ENCODE measurements around the gene MCHR1. TPM values are rescaled to one million over a fixed set of nuclear protein-coding genes. Genes with fewer than 3 reads are reported as not detected.

Gene MCHR1
- polyA plus RNA-seq, 1 donor from 2014 or later: 2.6 TPM

GRCh38 chr22:40701274-40701673, 22.0 kb downstream of the MCHR1 start:
- H3K4me2 ChIP-seq (ENCODE audit: low read length): no peak overlapping the region
- H3K9me3 ChIP-seq (ENCODE audit: low read length): no peaks in the 10 kb centered on the region
- no peaks in the 10 kb centered on the region for H3K9me2 ChIP-seq (ENCODE audit: insufficient read depth, low read length)
- peaks cover 17% of the 10 kb centered on the region for H3K27me3 ChIP-seq (ENCODE audit: insufficient read depth, low read depth, low read length)
- no peak overlapping the region for H2AFZ ChIP-seq (ENCODE audit: low read depth, low read length)
- H3F3A ChIP-seq (ENCODE audit: insufficient read depth, low read length, poor library complexity, severe bottlenecking): no peaks in the 10 kb centered on the region
- no peaks in the 10 kb centered on the region for H3K79me2 ChIP-seq (replicated peaks; ENCODE audit: insufficient read depth, low read length)
- no peak overlapping the region for H3K27ac ChIP-seq (ENCODE audit: low read length)
- H3K4me3 ChIP-seq (ENCODE audit: low read length): no peak overlapping the region
- H4K20me1 ChIP-seq (ENCODE audit: insufficient read depth): no peaks in the 10 kb centered on the region
- TF ChIP-seq SMC3 (conservative IDR thresholded peaks at IDR 0.05; ENCODE audit: poor library complexity) (no peak), REST (IDR thresholded peaks at IDR 0.05; ENCODE audit: borderline replicate concordance) (no peak)
- H3K9ac ChIP-seq (ENCODE audit: low read length): no peak overlapping the region
- H3K36me3 ChIP-seq (ENCODE audit: insufficient read depth, low read length): no peaks in the 10 kb centered on the region

- Histone ChIP-seq H3K4me2 (ENCODE audit: low read length) (no peak overlapping the region), H3K79me2 (replicated peaks; ENCODE audit: insufficient read depth, low read length) (no peaks in the 10 kb centered on the region), H2AFZ (ENCODE audit: low read depth, low read length) (no peak overlapping the region), H3K4me3 (ENCODE audit: low read length) (no peak overlapping the region), H3K27me3 (ENCODE audit: insufficient read depth, low read depth, low read length) (peaks cover 19% of the 10 kb centered on the region), H3K36me3 (ENCODE audit: insufficient read depth, low read length) (no peaks in the 10 kb centered on the region), H3K9me2 (ENCODE audit: insufficient read depth, low read length) (no peaks in the 10 kb centered on the region), H3K9me3 (ENCODE audit: low read length) (peaks cover 6% of the 10 kb centered on the region), H3K9ac (ENCODE audit: low read length) (no peak overlapping the region), H3F3A (ENCODE audit: insufficient read depth, low read length, poor library complexity, severe bottlenecking) (no peaks in the 10 kb centered on the region), H4K20me1 (ENCODE audit: insufficient read depth) (no peaks in the 10 kb centered on the region), H3K27ac (ENCODE audit: low read length) (no peak overlapping the region)
- TF ChIP-seq EZH2 (IDR thresholded peaks at IDR 0.05; ENCODE audit: borderline replicate concordance, insufficient read depth, low read length, poor library complexity, severe bottlenecking) (no peak), REST (IDR thresholded peaks at IDR 0.05; ENCODE audit: borderline replicate concordance) (no peak), EP300 (conservative IDR thresholded peaks at IDR 0.05; ENCODE audit: poor library complexity, severe bottlenecking) (no peak), POLR2AphosphoS5 (IDR thresholded peaks at IDR 0.05) (no peak), MXI1 (conservative IDR thresholded peaks at IDR 0.05; ENCODE audit: poor library complexity, severe bottlenecking) (no peak), CTCF (IDR thresholded peaks at IDR 0.05; ENCODE audit: poor library complexity, severe bottlenecking) (no peak), SMC3 (conservative IDR thresholded peaks at IDR 0.05; ENCODE audit: poor library complexity) (no peak), RAD21 (conservative IDR thresholded peaks at IDR 0.05) (no peak), TAF1 (IDR thresholded peaks at IDR 0.05; ENCODE audit: low read depth) (no peak)
Measured at GRCh38 chr22:40703174-40703573, 23.9 kb downstream of the MCHR1 start.

All from neural cell (in vitro differentiated cells).